ENCODE measurements around the gene EPB41L2.
"Not testable (repeated sequence)": the region's sequence is repeated elsewhere in the genome, so short reads cannot be mapped to it uniquely, and the experiment has no call there.

Gene EPB41L2

DNA sequence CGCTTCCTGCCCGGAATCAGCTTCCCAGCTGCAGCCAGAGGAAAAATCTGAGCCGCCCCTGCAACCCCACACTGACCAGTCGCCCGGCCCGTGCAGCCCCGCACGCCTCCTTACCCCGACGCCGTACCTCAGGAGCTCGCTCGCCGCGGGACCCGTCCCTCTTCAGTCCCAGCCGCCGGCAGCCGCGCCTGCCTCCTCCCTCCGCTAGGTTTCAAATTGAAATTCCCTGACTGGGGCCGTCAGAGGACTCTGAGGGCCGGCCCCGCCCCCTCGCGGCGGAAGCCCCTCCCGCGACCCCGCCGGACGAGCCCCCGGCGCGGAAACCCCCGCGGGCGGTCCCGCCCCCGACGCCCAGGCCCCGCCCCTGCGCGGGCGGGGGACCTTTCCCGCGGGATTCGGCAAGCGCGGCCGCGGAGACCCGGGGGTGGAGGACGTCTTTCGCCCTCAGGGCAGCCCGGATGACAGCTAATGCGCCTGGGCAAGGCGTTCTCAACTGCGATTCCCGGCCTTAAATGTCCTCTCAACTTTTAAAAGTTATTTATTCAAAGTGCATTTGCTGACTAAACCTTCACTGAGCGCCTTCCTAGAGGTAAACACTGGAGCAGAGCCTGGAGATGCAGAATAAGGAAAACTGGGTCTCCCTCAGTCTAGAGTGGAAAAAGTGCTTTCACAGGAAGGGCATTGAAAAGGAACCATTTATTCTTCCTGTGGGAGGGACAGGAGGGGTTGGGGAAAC is at the start of gene EPB41L2:
Gene EPB41L2 (minus strand): TSS at position 218 of the 736 bp plus-strand sequence. CDS start 106,760 bp downstream, outside the sequence.
- peak; percentile 91 for DNase-seq (ENCODE audit: low spot score)

DNA sequence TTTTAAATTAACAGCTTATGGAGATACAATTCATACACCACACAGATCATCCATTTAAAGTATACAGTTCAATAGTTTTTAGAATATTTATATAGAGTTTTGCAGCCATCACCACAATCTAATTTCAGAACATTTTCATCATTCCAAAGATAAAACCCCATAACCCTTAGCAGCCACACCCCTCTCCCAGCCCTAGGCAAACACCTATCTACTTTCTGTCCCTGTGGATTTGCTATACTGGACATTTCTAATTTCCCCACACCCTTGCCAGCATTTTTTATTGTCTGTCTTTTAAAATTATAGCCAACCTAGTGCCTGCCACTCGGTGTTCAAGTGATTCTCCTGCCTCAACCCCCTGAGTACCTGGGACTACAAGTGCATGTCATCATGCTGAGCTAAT is 49.2 kb upstream of the EPB41L2 start:
- no peak for DNase-seq (ENCODE audit: low spot score)

DNA sequence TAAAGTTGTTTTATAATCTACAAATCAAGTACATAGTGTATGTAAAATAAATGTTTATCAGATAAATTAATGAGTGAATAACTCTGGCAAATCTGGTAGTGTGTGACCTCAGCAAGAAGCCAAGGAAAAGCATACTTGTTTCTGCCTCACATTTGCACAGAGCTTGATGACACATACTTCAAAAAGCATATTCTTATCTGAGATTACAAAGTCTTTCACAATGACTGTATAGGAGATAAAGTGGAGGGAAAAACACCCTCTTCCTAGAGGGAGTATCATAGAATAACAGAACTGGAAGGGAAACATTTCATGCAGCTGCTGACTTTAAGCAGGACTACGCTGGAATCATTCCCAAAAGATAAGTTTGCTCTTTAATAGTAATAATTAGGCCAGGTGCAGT is 44.1 kb upstream of the EPB41L2 start:
- peak; percentile 8 for DNase-seq (ENCODE audit: low spot score)

DNA sequence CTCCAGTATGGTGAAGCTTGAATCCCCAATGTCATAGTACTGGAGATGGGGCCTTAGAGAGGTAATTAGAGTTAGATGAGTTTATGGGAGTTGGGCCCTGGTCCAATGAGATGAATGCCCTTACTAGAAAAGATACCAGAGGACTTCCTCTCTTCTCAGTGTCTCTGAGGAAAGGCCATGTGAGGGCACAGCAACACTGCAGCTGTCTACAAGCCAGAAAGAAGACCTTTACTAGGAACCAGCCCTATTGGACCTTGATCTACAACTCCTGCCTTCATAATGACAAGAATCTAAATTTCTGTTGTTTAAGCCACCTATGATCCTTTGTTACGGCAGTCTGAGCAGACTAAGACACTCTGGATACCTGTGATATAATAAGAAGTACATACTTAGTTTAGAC is 40.9 kb upstream of the EPB41L2 start:
- DNase-seq (ENCODE audit: low spot score), result no peak

DNA sequence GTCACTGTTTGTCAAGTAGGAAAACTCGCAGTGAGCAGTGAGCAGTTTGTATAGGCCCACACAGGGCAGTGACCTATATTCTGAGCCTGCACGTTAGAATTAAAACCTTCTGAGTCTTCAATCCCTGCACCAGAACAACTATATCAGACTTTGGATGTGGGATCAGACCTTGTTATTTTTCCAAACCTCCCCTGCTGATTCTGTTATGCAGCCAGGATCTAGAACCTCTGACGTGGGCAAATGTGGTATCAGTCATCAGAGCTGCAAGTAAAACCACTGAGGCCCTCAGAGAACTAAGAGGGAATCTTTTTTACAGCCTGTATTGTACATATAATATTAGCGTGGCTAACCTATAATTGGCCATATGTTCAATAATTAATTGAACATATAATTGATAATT is 40.3 kb upstream of the EPB41L2 start:
- no peak for DNase-seq (ENCODE audit: low spot score)

DNA sequence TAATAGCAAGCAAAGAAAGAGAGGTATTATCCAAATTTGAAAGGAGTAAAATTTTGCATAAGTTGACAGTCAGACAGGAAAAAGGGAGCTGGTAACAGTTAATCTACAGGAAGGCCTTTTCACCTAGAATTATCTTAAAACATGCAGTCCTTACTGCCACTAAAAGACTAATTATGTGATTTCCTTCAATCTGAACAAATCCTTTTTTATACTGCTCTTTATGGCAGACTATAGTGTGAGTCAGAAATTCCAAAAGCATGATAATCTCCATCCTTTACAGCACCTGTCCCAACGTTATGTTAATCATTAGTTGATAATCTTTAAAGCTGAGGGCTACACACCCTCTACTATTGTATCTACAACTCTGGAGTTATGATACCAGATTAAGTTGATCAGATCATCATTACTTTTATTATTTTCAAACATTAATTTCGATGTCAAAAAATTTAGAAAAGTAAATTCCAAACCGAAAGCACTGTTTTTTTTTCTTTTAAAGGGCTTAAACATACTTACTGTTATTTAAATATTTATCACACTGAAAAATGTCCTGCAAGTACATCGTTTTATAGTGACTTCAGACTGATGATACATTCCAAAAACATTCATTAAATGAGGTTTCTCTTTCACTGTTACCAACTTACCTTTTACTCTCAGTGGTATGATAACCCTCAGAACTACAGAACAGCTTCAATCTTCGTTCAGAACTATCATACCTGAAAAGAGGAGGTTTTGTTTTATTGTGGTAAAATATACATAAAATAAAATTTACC is 39.1 kb upstream of the EPB41L2 start:
- DNase-seq (ENCODE audit: low spot score), result no peak

DNA sequence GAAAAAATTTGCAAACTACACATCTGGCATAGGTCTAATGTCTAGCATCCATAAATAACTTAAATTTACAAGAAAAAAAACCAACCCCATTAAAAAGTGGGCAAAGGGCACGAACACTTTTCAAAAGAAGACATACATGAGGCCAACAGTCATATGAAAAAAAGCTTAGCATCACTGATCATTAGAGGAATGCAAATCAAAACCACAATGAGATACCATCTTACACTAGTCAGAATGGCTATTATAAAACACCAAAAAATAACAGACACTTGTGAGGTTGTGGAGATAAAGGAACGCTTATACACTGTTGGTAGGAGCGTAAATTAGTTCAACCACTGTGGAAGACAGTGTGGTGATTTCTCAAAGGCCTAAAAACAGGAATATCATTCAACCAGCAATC is 33.7 kb upstream of the EPB41L2 start:
- no peak for DNase-seq (ENCODE audit: low spot score)

DNA sequence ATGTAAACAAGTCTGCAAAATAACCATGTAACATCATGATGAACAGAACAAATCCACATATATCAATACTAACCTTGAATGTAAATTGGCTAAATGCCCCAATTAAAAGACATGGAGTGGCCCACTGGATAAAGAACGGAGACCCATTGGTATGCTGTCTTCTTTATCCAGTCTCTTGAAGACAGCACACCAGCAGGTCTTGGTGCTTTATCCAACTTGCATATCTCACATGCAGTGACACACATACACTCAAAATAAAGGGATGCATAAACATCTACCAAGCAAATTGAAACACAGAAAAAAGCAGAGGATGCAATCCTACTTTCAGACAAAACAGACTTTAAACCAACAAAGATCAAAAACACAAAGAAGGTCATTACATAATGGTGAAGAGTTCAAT is 30.3 kb upstream of the EPB41L2 start:
- no peak for DNase-seq (ENCODE audit: low spot score)

DNA sequence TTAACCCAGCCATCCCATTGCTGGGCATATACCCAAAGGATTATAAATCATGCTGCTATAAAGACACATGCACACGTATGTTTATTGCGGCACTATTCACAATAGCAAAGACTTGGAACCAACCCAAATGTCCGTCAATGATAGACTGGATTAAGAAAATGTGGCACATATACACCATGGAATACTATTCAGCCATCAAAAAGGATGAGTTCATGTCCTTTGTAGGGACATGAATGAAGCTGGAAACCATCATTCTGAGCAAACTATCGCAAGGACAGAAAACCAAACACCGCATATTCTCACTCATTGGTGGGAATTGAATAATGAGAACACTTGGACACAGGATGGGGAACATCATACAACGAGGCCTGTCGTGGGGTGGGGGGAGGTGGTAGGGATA is 28.9 kb upstream of the EPB41L2 start:
- not testable (repeated sequence) for DNase-seq (ENCODE audit: low spot score)

DNA sequence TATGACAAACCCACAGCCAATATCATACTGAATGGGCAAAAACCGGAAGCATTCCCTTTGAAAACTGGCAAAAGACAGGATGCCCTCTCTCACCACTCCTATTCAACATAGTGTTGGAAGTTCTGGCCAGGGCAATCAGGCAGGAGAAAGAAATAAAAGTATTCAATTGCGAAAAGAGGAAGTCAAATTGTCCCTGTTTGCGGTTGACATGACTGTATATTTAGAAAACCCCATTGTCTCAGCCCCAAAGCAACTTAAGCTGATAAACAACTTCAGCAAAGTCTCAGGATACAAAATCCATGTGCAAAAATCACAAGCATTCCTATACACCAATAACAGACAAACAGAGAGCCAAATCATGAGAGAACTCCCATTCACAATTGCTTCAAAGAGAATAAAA is 27.3 kb upstream of the EPB41L2 start:
- DNase-seq (ENCODE audit: low spot score), result not testable (repeated sequence)

DNA sequence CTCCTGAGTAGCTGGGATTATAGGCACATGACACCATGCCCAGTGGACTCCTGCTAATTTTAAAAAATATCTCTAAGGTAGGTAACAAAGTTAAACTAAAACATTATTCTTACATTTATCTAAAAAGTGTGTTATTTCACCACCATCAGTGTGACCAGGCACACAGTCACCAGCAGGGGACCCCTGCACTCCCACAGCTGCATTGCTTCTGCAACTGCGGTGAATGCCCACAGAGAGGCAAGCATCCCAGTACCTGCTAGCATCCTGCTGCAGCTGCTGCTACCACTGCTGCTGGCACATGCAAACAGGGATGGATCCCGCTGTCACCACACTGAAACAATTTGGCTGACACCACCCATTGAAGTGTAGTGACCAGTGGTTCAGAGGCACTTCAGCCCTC is 21.9 kb upstream of the EPB41L2 start:
- DNase-seq (ENCODE audit: low spot score), result no peak

DNA sequence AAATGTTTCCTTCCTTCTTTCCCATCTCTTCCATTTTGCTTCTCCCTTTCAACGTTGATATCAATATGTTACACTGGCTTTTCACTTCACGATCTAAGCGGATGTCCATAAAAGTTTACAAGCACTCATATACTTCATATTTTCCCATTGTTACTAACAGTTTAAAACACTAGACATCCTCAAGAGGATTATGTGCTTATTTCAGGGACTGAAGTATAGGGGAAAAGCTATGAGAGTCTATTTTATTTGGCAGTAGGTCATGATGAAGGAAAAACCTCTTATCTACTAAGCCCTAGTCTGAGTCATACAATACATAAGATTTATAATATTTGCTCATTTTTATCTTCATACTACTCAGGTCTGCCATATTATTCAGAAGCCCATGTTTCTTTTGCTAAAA is 20.6 kb upstream of the EPB41L2 start:
- DNase-seq (ENCODE audit: low spot score), result no peak

DNA sequence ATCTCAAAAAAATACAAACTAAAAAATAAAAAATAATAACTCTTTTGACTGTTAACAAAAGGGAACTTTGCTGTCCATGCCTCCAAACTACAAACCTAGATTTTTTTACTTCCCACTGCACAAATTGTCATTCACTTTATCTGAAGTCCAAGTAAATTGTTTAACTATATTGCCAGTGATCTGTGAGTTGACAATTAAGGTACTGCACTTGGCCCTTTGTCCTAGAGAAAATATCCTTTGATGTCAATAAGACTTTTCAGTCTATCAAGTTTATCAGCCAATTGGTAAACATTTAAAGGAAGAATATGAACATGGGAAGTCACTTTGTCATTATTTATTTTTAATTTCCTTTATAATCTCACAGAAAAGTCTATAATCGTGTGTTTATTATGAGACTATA is 19.3 kb upstream of the EPB41L2 start:
- no peak for DNase-seq (ENCODE audit: low spot score)

DNA sequence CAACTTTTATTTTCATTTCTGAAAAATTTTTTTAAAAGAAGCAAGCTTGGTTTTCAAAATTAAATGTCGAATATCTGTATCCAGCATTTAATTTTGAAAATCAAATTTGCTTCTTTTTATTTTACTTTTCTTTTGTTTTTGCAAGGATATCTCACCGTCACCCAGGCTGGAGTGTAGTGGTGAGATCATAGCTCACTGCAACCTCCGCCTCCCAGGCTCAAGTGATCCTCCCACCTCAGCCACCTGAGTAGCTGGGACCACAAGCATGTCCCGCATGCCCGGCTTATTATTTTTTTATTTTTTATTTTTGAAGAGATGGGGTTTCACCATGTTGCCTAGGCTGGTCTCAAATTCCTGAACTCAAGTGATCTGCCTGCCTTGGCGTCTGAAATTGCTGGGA is 17.0 kb upstream of the EPB41L2 start:
- no peak for DNase-seq (ENCODE audit: low spot score)

DNA sequence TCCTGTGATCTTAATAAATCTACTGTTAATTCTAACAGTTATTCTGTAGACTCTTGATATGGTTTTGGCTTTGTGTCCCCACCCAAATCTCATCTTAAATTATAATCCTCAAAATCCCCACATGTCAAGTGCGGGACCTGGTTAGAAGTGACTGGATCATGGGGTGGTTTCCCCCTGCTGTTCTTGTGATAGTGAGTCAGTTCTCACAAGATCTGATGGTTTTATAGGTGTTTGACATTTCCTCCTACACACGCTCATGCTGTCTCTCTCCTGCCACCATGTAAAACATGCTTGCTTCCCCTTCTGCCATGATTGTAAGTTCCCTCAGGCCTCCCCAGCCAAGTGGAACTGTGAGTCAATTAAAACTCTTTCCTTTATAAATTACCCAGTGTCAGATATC is 10.5 kb upstream of the EPB41L2 start:
- no peak for DNase-seq (ENCODE audit: low spot score)

DNA sequence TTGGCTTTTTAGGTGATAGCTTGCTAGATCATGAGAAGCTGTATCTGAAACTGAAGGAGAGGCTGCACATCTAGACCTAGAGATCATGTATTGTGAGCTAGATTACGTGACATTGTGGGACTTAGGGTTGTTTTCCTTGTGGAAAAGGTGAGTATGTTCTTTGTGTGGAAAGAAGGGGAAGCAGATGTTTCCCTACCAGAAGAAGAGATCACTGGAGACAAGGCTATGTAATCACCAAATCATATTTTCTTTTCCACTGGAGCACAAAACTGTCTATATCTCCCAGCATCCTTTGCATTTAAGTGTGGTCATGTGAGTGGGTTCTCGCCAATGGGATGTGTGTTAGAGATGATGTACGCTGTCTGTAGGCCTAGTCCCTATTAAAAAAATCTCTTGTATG is 7.0 kb upstream of the EPB41L2 start:
- DNase-seq (ENCODE audit: low spot score), result no peak

DNA sequence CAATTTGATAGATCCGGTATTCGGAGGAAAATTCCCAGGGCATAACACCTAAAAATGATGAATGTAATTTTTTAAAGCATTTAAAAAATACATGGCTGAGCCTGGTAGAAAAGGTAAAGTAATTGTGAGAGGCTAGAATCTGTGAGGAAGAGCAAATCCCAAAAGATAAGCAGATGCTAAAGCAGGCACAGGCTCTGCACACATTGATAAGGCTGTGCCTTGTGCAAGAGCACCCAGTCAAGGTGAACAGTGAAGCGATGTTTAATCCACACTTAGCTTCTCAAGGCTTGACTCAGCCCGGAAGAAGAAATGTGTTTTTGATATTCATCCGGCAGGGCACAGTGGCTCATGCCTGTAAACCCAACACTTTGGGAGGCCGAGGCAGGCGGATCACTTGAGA is 5.1 kb upstream of the EPB41L2 start:
- DNase-seq (ENCODE audit: low spot score), result no peak

DNA sequence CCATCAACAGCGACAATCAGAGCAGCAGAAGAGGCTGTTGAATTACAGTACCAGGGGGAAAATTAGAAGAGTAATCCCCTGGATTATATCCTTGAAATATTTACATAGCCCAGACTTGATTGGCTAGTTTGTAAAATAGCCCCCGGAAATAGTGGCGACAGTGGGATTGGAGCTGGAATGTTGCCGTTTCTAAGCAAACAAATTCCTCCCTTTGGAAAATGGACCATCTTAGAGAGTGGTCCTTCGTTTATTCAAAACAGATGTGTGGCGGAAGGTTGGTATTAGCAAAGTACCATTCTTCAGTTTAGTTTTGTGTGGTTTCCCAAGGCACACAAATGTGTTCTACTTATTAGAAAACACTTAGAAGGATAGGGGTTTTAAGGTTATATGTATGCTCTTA is 4.5 kb upstream of the EPB41L2 start:
- no peak for DNase-seq (ENCODE audit: low spot score)

DNA sequence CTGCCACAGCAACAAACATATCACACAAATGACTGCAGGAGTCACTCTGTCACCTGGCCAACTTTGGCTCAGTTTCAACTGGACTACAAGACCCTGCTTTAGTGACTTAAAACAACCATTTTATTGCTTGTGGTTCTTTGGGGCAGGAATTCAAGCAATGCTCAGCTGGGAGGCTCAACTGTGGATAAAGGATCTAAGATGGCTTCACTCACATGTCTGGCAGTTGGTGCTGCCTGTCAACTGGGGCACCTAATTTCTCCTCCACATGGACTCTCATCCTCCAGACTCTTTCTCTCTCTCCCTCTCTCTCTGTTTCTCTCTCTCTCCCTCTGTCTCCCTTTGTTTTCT is 2.8 kb upstream of the EPB41L2 start:
- DNase-seq (ENCODE audit: low spot score), result no peak

DNA sequence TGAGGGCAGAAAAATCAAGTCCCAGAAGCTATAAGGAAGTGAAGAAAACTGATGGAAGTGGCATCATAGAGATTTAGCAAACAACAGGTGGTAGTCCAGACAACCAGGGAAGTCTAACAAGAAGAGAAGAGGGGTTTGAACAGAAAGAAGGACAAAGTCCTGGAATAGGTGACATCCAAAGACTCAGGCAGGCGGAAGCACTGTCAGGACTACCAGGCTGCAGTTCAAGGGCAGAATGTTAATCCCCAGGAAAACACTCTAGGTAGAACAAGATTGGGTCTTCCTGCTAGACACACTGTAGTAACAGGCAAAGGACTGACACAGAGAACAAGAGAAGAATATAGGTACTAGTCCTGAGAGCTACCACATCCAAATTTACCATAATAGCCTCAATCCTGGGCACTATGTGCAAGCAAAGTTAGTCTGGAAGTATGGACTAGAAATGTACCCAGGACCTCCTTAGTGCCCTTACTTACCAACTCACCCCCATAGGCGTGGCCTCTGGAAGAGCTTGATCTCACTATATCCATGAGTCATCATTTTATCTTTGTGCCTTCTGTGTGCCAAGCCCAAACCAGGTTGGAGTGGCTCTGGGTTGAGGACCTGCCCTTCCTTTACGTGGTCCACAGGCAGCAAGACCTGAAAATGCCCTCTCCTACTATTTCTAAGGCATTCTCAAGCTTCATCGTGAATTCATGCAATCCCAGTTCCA is 2.2 kb upstream of the EPB41L2 start:
- no peak for DNase-seq (ENCODE audit: low spot score)

DNA sequence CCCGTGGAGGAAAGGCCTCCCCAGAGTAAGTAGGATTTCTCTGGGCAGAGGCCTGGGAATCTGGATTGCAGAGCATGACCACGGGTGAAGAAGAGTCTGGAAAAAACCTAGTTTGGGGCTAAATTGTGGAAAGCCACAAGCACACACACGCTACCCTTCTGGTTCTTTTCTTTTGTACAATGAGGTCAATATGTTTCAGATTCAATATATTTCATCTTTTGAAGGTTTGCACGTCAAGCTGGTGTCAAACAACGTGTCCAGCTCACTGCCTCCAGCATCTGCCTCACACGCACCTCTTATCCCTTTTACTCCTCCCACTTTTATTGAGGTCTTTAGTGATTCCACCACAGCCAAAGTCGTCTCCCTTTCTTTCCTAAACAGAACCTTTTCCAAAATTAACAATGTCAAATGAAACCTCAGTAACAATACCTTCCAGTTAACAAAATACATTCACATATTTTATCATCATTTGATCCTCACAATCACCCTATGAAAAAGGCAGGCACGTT is 773 bp upstream of the EPB41L2 start:
- no peak for DNase-seq (ENCODE audit: low spot score)

DNA sequence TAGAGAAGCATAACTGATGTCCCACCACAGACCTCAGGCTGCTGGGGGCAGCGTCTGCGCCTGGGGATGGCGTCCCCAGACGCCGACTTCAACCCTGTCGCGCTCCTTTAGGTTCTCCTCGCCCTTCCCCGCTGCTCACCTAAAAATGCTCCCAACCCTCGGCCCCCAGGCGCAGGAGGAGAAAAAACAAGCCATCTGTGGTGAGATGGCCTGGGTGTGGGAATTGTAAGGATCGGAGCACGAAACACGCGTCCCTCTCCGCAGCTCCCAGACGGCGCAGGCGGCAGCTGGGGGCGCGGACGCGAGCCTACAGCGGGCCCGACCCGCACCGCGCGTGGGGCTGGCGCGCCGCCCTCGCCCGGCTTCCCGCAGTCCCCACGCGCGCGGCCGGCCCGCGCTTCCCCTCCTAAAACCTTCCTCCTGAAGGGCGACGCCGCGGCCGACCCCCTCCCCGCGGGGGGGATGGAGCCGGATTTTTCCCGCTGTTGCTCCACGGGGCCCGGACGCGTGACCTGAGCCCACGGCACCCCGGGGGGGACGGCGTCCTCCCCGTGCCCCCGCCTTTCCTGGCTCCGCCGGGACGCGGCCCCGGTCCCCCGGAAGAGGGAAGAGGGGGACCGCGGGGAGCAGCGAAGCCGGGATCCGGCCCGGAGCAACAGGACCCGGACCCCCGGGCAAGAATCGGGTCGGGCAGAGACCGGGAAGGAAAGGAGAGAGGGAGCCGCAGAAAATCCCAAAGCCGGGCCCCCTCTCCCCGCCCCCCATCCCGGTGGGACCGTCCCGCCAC is 611 bp downstream of the EPB41L2 start:
- DNase-seq (ENCODE audit: low spot score), result no peak
